Fibroblast of lung (primary cell): Measurements from ENCODE around the gene NR1D2. TPM values are rescaled to one million over a fixed set of nuclear protein-coding genes. Genes with fewer than 3 reads are reported as not detected.
"Not testable (repeated sequence)": the region's sequence is repeated elsewhere in the genome, so short reads cannot be mapped to it uniquely, and the experiment has no call there.

Experiments
- DNase-seq, 2 donors: peaks; one replicate each; pipeline versions ENCODE4 v3.0.0 to v3.0.0-alpha.2; 2010; ENCODE audit warnings: low read depth in 2 of 2
- H2AFZ ChIP-seq: 2 replicates; pipeline ENCODE4 v1.5.1; 2012; ENCODE audit warnings: low read length, control low read depth, inconsistent platforms
- H3K27ac ChIP-seq: 2 replicates; pipeline ENCODE4 v1.5.1; 2011; ENCODE audit warnings: low read length, control low read depth; ENCODE audit not compliant: insufficient read depth
- H3K27me3 ChIP-seq: 2 replicates; pipeline ENCODE4 v1.5.1; 2011; ENCODE audit warnings: mild to moderate bottlenecking, low read length; ENCODE audit not compliant: control insufficient read depth, insufficient read depth
- H3K36me3 ChIP-seq: 2 replicates; pipeline ENCODE4 v1.5.1; 2011; ENCODE audit warnings: low read length; ENCODE audit not compliant: control insufficient read depth, insufficient read depth
- H3K4me1 ChIP-seq: 2 replicates; pipeline ENCODE4 v1.5.1; 2011; ENCODE audit warnings: low read length; ENCODE audit not compliant: control insufficient read depth, insufficient read depth; ENCODE audit errors: extremely low read depth
- H3K4me2 ChIP-seq: 2 replicates; pipeline ENCODE4 v1.5.1; 2011; ENCODE audit warnings: low read length, control low read depth; ENCODE audit not compliant: insufficient read depth; ENCODE audit errors: extremely low read depth
- H3K4me3 ChIP-seq, 4 experiments: fragments of 200-600 bp in 1 of 4; sonication (generic) in 1 of 4; replicated peaks in 1 of 4; 2 replicates each; pipeline ENCODE4 v1.5.1; 2011 to 2016; ENCODE audit warnings: low read length in 4 of 4, low read depth in 3 of 4, mild to moderate bottlenecking in 3 of 4, control low read depth in 2 of 4, inconsistent platforms in 1 of 4, mixed read lengths in 1 of 4; ENCODE audit not compliant: insufficient read depth in 1 of 4; ENCODE audit errors: control extremely low read depth in 1 of 4
- H3K79me2 ChIP-seq: 2 replicates; pipeline ENCODE4 v1.5.1; 2012; ENCODE audit warnings: mild to moderate bottlenecking, low read length, inconsistent platforms; ENCODE audit not compliant: control insufficient read depth, insufficient read depth
- H3K9ac ChIP-seq: 2 replicates; pipeline ENCODE4 v1.5.1; 2011; ENCODE audit warnings: mild to moderate bottlenecking, low read length, control low read depth; ENCODE audit not compliant: insufficient read depth
- H3K9me3 ChIP-seq: 2 replicates; pipeline ENCODE4 v1.5.1; 2012; ENCODE audit warnings: low read depth, low read length; ENCODE audit not compliant: control insufficient read depth, insufficient read depth
- H4K20me1 ChIP-seq: 2 replicates; pipeline ENCODE4 v1.5.1; 2011; ENCODE audit warnings: low read length; ENCODE audit not compliant: control insufficient read depth, insufficient read depth; ENCODE audit errors: extremely low read depth
- EZH2 ChIP-seq: IDR thresholded peaks from 2 replicates; pipeline ENCODE4 v1.5.1; 2012; ENCODE audit warnings: low read length, control low read depth, mild to moderate bottlenecking; ENCODE audit errors: missing control alignments
- polyA plus RNA-seq, 2 donors: library from polyadenylated mRNA; depleted of rRNA in 1 of 2; stranded (reverse) in 1 of 2; unstranded in 1 of 2; fragments of >200 nt; gene quantifications; 2 replicates each; pipeline ENCODE4 v1.2.1, GENCODE V29; 2011 to 2012; ENCODE audit warnings: missing spikeins in 1 of 2
- total RNA-seq: library from RNA; depleted of rRNA; stranded (reverse); fragments of >200 nt; gene quantifications from 2 replicates; pipeline ENCODE4 v1.2.1, GENCODE V29; 2014
- TF ChIP-seq, protein P1 (sequence below), 2 donors: IDR thresholded peaks in 1 of 2; conservative IDR thresholded peaks in 1 of 2; 1 replicate in 1 of 2; 2 replicates in 1 of 2; pipeline ENCODE4 v1.5.1; 2011 to 2012; ENCODE audit warnings: low read length in 2 of 2, control low read depth in 1 of 2, inconsistent platforms in 1 of 2, low read depth in 1 of 2, mild to moderate bottlenecking in 1 of 2

The NR1D2 gene
- total and polyA plus RNA-seq, 2 donors (not counting 1 experiment from before 2014, with no cell fraction given): 41.5 to 85.2 TPM

DNA sequence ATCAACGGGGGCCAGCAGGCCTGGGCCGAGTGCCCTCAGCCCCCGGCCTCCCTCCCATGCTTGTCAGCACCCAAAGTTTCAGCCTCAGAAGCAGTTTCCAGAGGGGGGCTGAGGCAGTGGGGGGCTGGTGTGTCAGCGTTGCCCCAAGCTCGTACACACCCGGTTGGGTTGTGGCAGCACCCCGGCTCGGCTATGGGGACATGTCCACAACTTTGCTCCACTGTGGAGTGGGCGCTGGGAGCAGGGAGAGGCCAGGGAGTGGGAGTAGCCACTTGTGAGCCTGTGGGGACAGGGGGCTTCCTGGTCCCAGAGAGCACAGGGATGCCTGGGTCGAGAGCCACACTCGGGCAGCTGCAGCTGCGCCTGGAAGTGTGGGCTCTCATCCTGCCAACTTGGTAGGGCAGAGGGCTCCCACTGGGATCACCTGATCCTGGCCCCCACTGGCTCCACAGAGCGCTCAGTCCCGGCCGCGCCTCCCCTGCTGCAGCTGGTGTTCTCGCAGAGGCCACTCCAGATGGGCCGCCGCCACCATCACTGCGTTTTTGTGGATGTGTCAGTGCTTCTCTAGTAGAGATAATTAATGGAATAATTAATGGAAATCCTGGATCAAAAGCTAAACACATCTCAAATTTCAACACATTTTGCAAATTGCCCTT lies 75.1 kb downstream of the NR1D2 start:
- no peak overlapping the region for H3K4me2 ChIP-seq
- H3K4me3 ChIP-seq: no peak overlapping the region
- H3K9ac ChIP-seq: no peak overlapping the region
- H2AFZ ChIP-seq: no peak overlapping the region
- no peaks in the 10 kb centered on the region for H3K36me3 ChIP-seq
- H3K4me1 ChIP-seq: no peaks in the 10 kb centered on the region
- no peak for DNase-seq
- H4K20me1 ChIP-seq: no peaks in the 10 kb centered on the region
- TF ChIP-seq, protein P1, sequence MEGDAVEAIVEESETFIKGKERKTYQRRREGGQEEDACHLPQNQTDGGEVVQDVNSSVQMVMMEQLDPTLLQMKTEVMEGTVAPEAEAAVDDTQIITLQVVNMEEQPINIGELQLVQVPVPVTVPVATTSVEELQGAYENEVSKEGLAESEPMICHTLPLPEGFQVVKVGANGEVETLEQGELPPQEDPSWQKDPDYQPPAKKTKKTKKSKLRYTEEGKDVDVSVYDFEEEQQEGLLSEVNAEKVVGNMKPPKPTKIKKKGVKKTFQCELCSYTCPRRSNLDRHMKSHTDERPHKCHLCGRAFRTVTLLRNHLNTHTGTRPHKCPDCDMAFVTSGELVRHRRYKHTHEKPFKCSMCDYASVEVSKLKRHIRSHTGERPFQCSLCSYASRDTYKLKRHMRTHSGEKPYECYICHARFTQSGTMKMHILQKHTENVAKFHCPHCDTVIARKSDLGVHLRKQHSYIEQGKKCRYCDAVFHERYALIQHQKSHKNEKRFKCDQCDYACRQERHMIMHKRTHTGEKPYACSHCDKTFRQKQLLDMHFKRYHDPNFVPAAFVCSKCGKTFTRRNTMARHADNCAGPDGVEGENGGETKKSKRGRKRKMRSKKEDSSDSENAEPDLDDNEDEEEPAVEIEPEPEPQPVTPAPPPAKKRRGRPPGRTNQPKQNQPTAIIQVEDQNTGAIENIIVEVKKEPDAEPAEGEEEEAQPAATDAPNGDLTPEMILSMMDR (conservative IDR thresholded peaks at IDR 0.05 in 1 of 2, IDR thresholded peaks at IDR 0.05 in 1 of 2; ENCODE audit: low read depth in 1 of 2, low read length in 2 of 2): no peak
- no peak for TF ChIP-seq EZH2
- H3K79me2 ChIP-seq: no peaks in the 10 kb centered on the region
- H3K27ac ChIP-seq: no peak overlapping the region
- no peaks in the 10 kb centered on the region for H3K27me3 ChIP-seq
- H3K9me3 ChIP-seq: no peaks in the 10 kb centered on the region

DNA sequence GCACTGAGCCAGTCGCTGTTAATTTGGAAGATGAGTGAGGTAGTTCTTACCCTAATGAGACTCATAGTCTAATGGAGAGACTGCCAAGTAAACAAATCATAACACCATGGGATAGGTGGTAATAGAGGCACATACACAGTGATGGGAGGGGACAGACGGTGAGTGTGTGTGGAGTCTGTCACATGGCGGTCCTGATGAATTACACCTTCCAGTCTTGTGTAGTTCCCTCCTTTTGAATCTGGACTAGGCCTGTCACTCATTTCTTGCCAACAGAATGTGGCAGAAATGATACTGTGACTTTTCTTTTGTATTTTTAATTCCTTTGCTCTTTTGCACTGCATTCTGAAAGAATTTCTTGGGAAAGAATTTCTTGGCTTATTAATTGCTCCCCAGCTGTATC lies 78.1 kb downstream of the NR1D2 start:
- no peaks in the 10 kb centered on the region for H3K9me3 ChIP-seq
- no peaks in the 10 kb centered on the region for H3K36me3 ChIP-seq
- H4K20me1 ChIP-seq: no peaks in the 10 kb centered on the region
- no peak overlapping the region for H3K4me2 ChIP-seq
- no peak overlapping the region for H3K27ac ChIP-seq
- no peak overlapping the region for H3K9ac ChIP-seq
- no peak overlapping the region for H3K4me3 ChIP-seq
- no peak overlapping the region for H2AFZ ChIP-seq
- H3K27me3 ChIP-seq: no peaks in the 10 kb centered on the region
- H3K4me1 ChIP-seq: no peaks in the 10 kb centered on the region
- no peak for TF ChIP-seq EZH2
- TF ChIP-seq, protein P1 (conservative IDR thresholded peaks at IDR 0.05 in 1 of 2, IDR thresholded peaks at IDR 0.05 in 1 of 2; ENCODE audit: low read depth in 1 of 2, low read length in 2 of 2): no peak
- no peak for DNase-seq
- H3K79me2 ChIP-seq: no peaks in the 10 kb centered on the region

DNA sequence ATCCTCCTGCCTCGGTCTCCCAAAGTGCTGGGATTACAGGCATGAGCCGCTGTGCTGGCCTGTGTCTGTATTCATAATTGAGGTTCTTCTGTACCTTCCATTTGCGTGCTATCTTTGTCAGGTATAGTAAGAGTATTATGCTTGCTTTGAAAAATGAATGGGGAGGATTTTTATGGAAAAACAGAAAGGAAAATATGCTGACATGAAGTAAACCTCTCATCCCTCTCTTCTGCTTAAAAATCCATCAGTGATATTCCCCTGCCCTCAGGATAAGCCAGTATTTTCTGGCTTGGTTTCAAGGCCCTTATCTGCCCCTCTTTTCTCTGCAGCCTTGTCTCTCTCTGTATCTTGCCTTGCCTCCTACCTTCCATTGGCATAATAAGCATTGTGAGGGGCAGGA lies 80.7 kb downstream of the NR1D2 start:
- Histone ChIP-seq H3K4me1 (no peaks in the 10 kb centered on the region), H2AFZ (no peak overlapping the region), H3K36me3 (no peaks in the 10 kb centered on the region), H3K27ac (no peak overlapping the region), H3K4me3 (no peak overlapping the region), H3K79me2 (no peaks in the 10 kb centered on the region), H3K9me3 (no peaks in the 10 kb centered on the region), H4K20me1 (no peaks in the 10 kb centered on the region), H3K27me3 (no peaks in the 10 kb centered on the region), H3K9ac (no peak overlapping the region), H3K4me2 (no peak overlapping the region)
- no peak for DNase-seq
- TF ChIP-seq EZH2: no peak
- TF ChIP-seq, protein P1 (conservative IDR thresholded peaks at IDR 0.05 in 1 of 2, IDR thresholded peaks at IDR 0.05 in 1 of 2; ENCODE audit: low read depth in 1 of 2, low read length in 2 of 2): no peak

DNA sequence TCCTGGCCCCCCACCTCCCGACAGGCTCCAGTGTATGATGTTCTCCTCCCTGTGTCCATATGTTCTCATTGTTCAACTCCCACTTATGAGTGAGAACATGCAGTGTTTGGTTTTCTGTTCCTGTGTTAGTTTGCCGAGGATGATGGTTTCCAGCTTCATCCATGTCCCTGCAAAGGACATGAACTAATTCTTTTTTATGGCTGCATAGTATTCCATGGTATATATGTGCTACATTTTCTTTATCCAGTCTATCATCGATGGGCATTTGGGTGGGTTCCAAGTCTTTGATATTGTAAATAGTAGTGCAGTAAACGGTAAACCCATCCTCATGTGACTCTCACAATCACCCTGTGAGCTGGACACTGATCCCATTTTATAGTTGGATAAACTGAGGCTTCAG lies 81.6 kb downstream of the NR1D2 start:
- H2AFZ ChIP-seq, H3K9me3 ChIP-seq, H3K9ac ChIP-seq, H4K20me1 ChIP-seq, H3K4me3 ChIP-seq, H3K4me1 ChIP-seq, H3K27ac ChIP-seq, H3K27me3 ChIP-seq, H3K4me2 ChIP-seq, DNase-seq, H3K36me3 ChIP-seq, H3K79me2 ChIP-seq: not testable (repeated sequence)
